KMS-11 (cell line): ENCODE measurements around the gene CLDN3.

Source experiments
- H2AFZ ChIP-seq: fragments of 200-600 bp; sonication (generic); 2 replicates; pipeline ENCODE4 v1.6.1; 2016; ENCODE audit warnings: antibody characterized with exemption, mixed run types, low read depth
- H3K27ac ChIP-seq: fragments of 200-600 bp; sonication (generic); 2 replicates; pipeline ENCODE4 v1.6.1; 2016; ENCODE audit warnings: mild to moderate bottlenecking, mixed run types
- H3K27me3 ChIP-seq: fragments of 200-600 bp; sonication (generic); 2 replicates; pipeline ENCODE4 v1.6.1; 2017; ENCODE audit warnings: mild to moderate bottlenecking, low read depth, mixed run types, moderate library complexity; ENCODE audit not compliant: insufficient read depth
- H3K36me3 ChIP-seq: fragments of 200-600 bp; sonication (generic); 2 replicates; pipeline ENCODE4 v1.6.1; 2017; ENCODE audit warnings: mild to moderate bottlenecking, mixed run types; ENCODE audit not compliant: insufficient read depth
- H3K4me1 ChIP-seq: fragments of 200-600 bp; sonication (generic); 2 replicates; pipeline ENCODE4 v1.6.1; 2016; ENCODE audit warnings: mild to moderate bottlenecking, low read depth, mixed run types; ENCODE audit not compliant: poor library complexity, severe bottlenecking
- H3K4me2 ChIP-seq: fragments of 200-600 bp; sonication (generic); 2 replicates; pipeline ENCODE4 v1.7.0; 2016; ENCODE audit warnings: mild to moderate bottlenecking, mixed run types
- H3K4me3 ChIP-seq: fragments of 200-600 bp; sonication (generic); IDR thresholded peaks from 2 replicates; pipeline ENCODE4 v1.6.1; 2017; ENCODE audit warnings: low read depth, low read length, mixed read lengths; ENCODE audit not compliant: insufficient read depth
- H3K79me2 ChIP-seq: fragments of 200-600 bp; sonication (generic); 2 replicates; pipeline ENCODE4 v1.6.1; 2016; ENCODE audit warnings: low read depth, mixed run types; ENCODE audit not compliant: insufficient read depth
- H3K9ac ChIP-seq: fragments of 200-600 bp; sonication (generic); 2 replicates; pipeline ENCODE4 v1.6.1; 2016; ENCODE audit warnings: mild to moderate bottlenecking, mixed run types
- H4K20me1 ChIP-seq: fragments of 200-600 bp; sonication (generic); 2 replicates; pipeline ENCODE4 v1.6.1; 2016; ENCODE audit warnings: mild to moderate bottlenecking, mixed run types; ENCODE audit not compliant: insufficient read depth
- CTCF ChIP-seq: fragments of 200-600 bp; sonication (generic); conservative IDR thresholded peaks from 2 replicates; pipeline ENCODE4 v1.6.1; 2017; ENCODE audit warnings: low read depth, mild to moderate bottlenecking, antibody characterized with exemption, low read length, moderate library complexity, mixed read lengths

The CLDN3 gene

DNA sequence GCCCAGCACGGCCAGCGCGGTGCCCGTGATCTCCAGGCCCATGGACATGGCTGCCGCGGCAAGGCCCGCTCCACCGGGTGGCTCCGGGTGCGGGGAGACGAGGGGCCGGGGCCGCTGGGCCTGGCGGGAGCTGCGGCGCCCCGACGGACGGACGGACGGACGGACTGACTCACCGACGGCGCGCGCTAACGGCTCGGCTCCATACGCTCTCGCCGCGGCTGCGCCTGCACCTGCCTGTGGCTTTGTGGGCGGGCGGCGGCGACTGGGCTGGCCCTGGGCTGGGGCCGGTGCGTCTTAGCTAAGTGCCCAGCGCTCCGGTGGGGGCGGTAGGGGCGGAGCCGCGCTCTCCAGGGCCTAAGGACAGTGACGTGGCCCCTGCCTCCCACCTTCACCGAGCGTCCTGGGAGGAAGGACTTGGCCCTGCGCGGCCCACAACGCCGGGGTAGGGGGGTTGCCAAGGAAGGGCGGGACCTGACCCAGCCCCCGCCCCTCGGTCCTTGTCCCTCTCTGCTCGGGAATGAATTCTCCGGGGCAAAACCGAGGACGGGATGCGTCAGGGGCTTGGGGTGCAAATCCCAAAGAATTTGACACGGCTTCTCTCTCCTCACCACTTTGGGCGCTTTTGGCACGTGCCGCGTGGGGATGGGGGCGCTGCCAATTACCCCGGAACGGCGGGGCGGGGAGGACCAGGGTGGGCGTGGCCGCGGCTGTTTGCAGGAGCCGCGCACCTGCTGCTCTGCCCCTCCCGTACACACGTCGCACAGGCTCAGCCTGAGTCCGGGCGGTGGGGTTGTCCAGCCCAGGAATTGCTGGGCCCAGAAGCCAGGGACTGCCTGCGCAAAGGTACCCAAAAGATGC is at the start of gene CLDN3:
Gene CLDN3 (minus strand): TSS at position 269 of the 858 bp plus-strand sequence. CDS start 221 bp downstream, at position 48.
- H3K9ac ChIP-seq: peak within 1 kb of the TSS; percentile 73
- H3K4me2 ChIP-seq: peak within 1 kb of the TSS; percentile 35
- peak within 1 kb of the TSS; percentile 96 for H2AFZ ChIP-seq
- no peaks in the 10 kb centered on the region for H3K27me3 ChIP-seq
- no peaks in the 10 kb centered on the region for H4K20me1 ChIP-seq
- no peaks in the 10 kb centered on the region for H3K36me3 ChIP-seq
- H3K4me1 ChIP-seq: peaks cover 64% of the 10 kb centered on the region
- TF ChIP-seq CTCF: no peak
- no peaks in the 10 kb centered on the region for H3K79me2 ChIP-seq
- H3K4me3 ChIP-seq: no peak within 1 kb of the TSS
- peak within 1 kb of the TSS; percentile 62 for H3K27ac ChIP-seq

GRCh38 chr7:73817121-73817520 is 47.1 kb upstream of the CLDN3 start:
- Histone ChIP-seq H2AFZ (no peak overlapping the region), H3K4me3 (no peak overlapping the region), H3K4me1 (no peaks in the 10 kb centered on the region), H3K27ac (no peak overlapping the region), H4K20me1 (no peaks in the 10 kb centered on the region), H3K27me3 (no peaks in the 10 kb centered on the region), H3K36me3 (no peaks in the 10 kb centered on the region), H3K79me2 (no peaks in the 10 kb centered on the region), H3K9ac (no peak overlapping the region), H3K4me2 (no peak overlapping the region)
- TF ChIP-seq CTCF: no peak

DNA sequence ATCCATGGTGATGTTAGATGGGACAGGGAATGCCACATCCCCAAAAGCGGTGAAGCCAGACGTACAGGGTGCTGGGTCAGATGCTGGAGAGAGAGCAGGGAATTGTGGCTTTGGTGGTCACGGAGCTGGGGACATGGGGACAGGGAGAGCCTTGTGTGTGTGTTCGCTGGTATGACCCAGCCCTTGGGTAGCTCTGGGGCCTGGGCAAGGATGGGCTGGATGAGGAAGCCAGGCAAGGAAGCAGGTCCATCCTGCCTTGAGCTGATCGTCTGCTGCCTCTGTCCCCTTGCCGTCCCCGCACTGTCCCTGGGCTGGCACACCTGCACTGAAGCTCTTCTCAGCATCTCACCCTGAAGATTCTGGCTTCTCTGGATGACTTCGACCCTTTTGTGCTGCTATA is 45.4 kb upstream of the CLDN3 start:
- Histone ChIP-seq H3K36me3 (no peaks in the 10 kb centered on the region), H3K4me1 (no peaks in the 10 kb centered on the region), H3K79me2 (no peaks in the 10 kb centered on the region), H3K9ac (no peak overlapping the region), H3K4me3 (no peak overlapping the region), H3K27ac (no peak overlapping the region), H4K20me1 (no peaks in the 10 kb centered on the region), H3K27me3 (no peaks in the 10 kb centered on the region), H2AFZ (no peak overlapping the region), H3K4me2 (no peak overlapping the region)
- no peak for TF ChIP-seq CTCF

- no peaks in the 10 kb centered on the region for H3K36me3 ChIP-seq
- TF ChIP-seq CTCF: no peak
- H3K9ac ChIP-seq: no peak overlapping the region
- H3K4me3 ChIP-seq: no peak overlapping the region
- H3K27me3 ChIP-seq: no peaks in the 10 kb centered on the region
- no peaks in the 10 kb centered on the region for H3K4me1 ChIP-seq
- no peak overlapping the region for H3K27ac ChIP-seq
- no peak overlapping the region for H3K4me2 ChIP-seq
- no peak overlapping the region for H2AFZ ChIP-seq
- no peaks in the 10 kb centered on the region for H4K20me1 ChIP-seq
- H3K79me2 ChIP-seq: no peaks in the 10 kb centered on the region
These were observed 42.9 kb upstream of the CLDN3 start for GRCh38 chr7:73812996-73813395.
